Lung (tissue), 12 donors: ENCODE data around the gene STARD6. TPM values are rescaled to one million over a fixed set of nuclear protein-coding genes. Genes with fewer than 3 reads are reported as not detected.

Source experiments
- ATAC-seq: fragments of 200-7000 bp; cut with Tn5 transposase; one replicate; pipeline ENCODE4 v1.9.1; 2020; ENCODE audit warnings: moderate number of reproducible peaks; ENCODE audit not compliant: insufficient read depth, low FRiP score
- DNase-seq, 3 donors: peaks; one replicate each; pipeline ENCODE4 v3.0.0-alpha.2; 2013 to 2017
- H3K27ac ChIP-seq, 2 donors: one replicate each; pipeline ENCODE4 v1.5.1; 2013; ENCODE audit warnings: mild to moderate bottlenecking in 2 of 2, moderate library complexity in 2 of 2, control low read depth in 1 of 2, inconsistent platforms in 1 of 2, low read depth in 1 of 2, low read length in 1 of 2
- H3K27me3 ChIP-seq, 3 donors: one replicate each; pipeline ENCODE4 v1.5.1; 2013; ENCODE audit warnings: low read length in 2 of 3; ENCODE audit not compliant: control insufficient read depth in 3 of 3, insufficient read depth in 3 of 3
- H3K36me3 ChIP-seq, 4 donors: one replicate each; pipeline ENCODE4 v1.5.1; 2013; ENCODE audit warnings: low read length in 4 of 4, mild to moderate bottlenecking in 1 of 4, moderate library complexity in 1 of 4; ENCODE audit not compliant: control insufficient read depth in 4 of 4, insufficient read depth in 4 of 4
- H3K4me1 ChIP-seq, 5 donors: one replicate each; pipeline ENCODE4 v1.5.1; 2013; ENCODE audit warnings: low read length in 5 of 5, mild to moderate bottlenecking in 2 of 5, moderate library complexity in 1 of 5; ENCODE audit not compliant: control insufficient read depth in 5 of 5, insufficient read depth in 5 of 5
- H3K4me3 ChIP-seq: one replicate; pipeline ENCODE4 v1.5.1; 2013; ENCODE audit warnings: mild to moderate bottlenecking, control low read depth, moderate library complexity
- H3K9ac ChIP-seq, 2 donors: one replicate each; pipeline ENCODE4 v1.5.1; 2013; ENCODE audit warnings: low read length in 2 of 2, control low read depth in 1 of 2; ENCODE audit not compliant: insufficient read depth in 1 of 2
- H3K9me3 ChIP-seq, 4 donors: one replicate each; pipeline ENCODE4 v1.5.1; 2013; ENCODE audit warnings: low read length in 3 of 4, mild to moderate bottlenecking in 1 of 4, moderate library complexity in 1 of 4; ENCODE audit not compliant: control insufficient read depth in 4 of 4, insufficient read depth in 3 of 4
- CTCF ChIP-seq: IDR thresholded peaks from 2 replicates; pipeline ENCODE4 v1.5.1; 2012; ENCODE audit warnings: mild to moderate bottlenecking; ENCODE audit errors: control extremely low read depth, extremely low read depth
- WGBS, 2 donors: extraction: QIAGEN DNeasy Blood & Tissue Kit; methylation state at CpG; one replicate each; pipeline ENCODE4 v1.1.7; 2013; 5-methylcytosine and 5-hydroxymethylcytosine counted together
- polyA plus RNA-seq, 2 donors: library from polyadenylated mRNA; stranded (reverse); fragments of 200-250 nt; gene quantifications; one replicate each; pipeline ENCODE4 v1.2.1, GENCODE V29; 2013
- total RNA-seq, 2 donors: library from RNA; depleted of rRNA in 1 of 2; stranded (reverse); fragments of >200 nt in 1 of 2; gene quantifications; one replicate each; pipeline ENCODE4 v1.2.1, GENCODE V29; 2014 to 2021
- donor health status: control.
- donor health status: control.
- donor health status: Bipolar disorder and iron deficiency.
- donor health status: healthy.
- donor health status: DM: yes; HTN: yes; CAD: no.

STARD6 gene
- total and polyA plus RNA-seq, 4 donors: 0.07 TPM; not detected in 3

DNA sequence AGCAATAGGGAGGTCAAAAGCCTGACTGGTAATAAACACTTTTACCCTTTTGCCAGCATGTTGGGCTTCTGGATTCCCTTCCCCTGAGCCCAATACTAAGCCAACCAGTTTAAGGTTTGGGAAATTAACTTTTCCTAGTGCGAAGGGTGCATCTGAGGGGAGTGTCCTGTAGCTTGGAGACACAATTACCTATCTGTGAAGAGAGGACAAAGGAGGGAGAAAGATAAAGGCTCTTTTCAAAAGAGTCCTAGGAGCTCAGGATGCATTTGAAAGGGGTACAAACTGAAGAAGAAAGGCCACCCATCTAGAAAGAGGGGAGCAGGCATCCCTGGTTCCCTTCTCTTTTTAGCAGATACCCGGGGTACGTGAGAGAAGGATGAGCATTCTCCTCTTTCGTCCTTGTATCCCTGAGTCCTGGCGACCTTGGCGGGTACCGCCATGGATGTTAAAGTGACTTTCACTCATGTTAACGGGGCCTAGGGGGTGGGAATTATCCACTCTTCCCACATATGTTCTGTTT, 25.1 kb upstream of the STARD6 start:
- no peak overlapping the region for H3K9ac ChIP-seq
- no peak overlapping the region for H3K4me3 ChIP-seq
- ATAC-seq: no peak
- H3K9me3 ChIP-seq: no peaks in the 10 kb centered on the region
- peaks cover 0 to 5% (median 0%) of the 10 kb centered on the region in 4 donors for H3K36me3 ChIP-seq
- H3K27ac ChIP-seq: no peak overlapping the region
- no peak for DNase-seq
- no peaks in the 10 kb centered on the region for H3K27me3 ChIP-seq
- no peak for TF ChIP-seq CTCF
- no peaks in the 10 kb centered on the region for H3K4me1 ChIP-seq
- WGBS, 2 donors: 91% methylated on average over 8 of the region's 8 CpGs

GRCh38 chr18:54382076-54382475, 24.4 kb upstream of the STARD6 start:
- H3K9ac ChIP-seq: no peak overlapping the region
- no peak overlapping the region for H3K27ac ChIP-seq
- peaks cover 0 to 5% (median 0%) of the 10 kb centered on the region in 4 donors for H3K36me3 ChIP-seq
- H3K9me3 ChIP-seq: no peaks in the 10 kb centered on the region
- TF ChIP-seq CTCF: no peak
- H3K27me3 ChIP-seq: no peaks in the 10 kb centered on the region
- WGBS, 2 donors: 93 to 99% methylated on average over 3 of the region's 3 CpGs
- no peaks in the 10 kb centered on the region for H3K4me1 ChIP-seq
- ATAC-seq (no peak), DNase-seq (no peak)
- H3K4me3 ChIP-seq: no peak overlapping the region

DNA sequence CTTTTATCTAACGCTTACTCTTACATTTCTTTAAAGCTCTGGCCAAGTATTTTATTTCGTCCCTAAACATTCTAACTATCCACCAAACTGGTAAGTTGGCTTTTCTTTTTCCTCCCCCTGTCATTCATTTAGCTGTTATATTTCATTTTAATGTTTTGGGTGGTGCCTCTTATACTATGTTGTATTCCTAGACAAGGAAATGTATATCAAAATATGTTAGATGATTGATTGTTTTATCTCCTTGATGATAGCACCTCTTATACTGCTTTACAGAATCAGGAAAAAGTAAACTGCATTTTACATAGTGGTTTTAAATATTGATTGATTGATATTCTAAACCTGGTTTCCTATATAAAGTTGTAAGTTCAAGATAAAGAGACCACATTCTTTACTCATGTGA, 24.0 kb upstream of the STARD6 start:
- no peaks in the 10 kb centered on the region for H3K4me1 ChIP-seq
- H3K9ac ChIP-seq: no peak overlapping the region
- ATAC-seq (no peak), DNase-seq (no peak)
- no peak overlapping the region for H3K4me3 ChIP-seq
- no peak for TF ChIP-seq CTCF
- no peaks in the 10 kb centered on the region for H3K27me3 ChIP-seq
- H3K27ac ChIP-seq: no peak overlapping the region
- 93 to 94% methylated on average over 2 of the region's 2 CpGs for WGBS, 2 donors
- no peaks in the 10 kb centered on the region for H3K9me3 ChIP-seq
- H3K36me3 ChIP-seq: peaks cover 0 to 5% (median 0%) of the 10 kb centered on the region in 4 donors

DNA sequence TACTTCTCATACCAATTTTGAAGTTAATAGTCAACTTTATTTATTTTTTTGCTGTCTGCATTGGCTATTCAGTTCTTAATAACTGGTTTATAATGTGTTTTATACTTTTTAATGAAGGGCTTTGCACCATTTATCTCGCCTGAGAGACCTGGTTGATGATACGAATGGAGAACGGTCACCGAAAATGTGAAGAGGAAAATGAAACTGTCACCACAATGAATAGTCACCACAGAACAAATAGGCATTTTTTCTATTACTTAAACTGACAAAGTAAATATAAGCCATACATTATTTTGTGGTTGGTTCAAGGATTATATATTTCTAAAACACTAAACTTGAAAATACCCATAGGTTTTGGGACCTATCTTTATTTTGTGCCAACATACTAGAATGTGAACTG, 20.4 kb upstream of the STARD6 start:
- no peak for TF ChIP-seq CTCF
- DNase-seq (no peak), ATAC-seq (no peak)
- Histone ChIP-seq H3K9ac (no peak overlapping the region), H3K27ac (no peak overlapping the region), H3K4me1 (no peaks in the 10 kb centered on the region), H3K36me3 (peaks cover 0 to 6% (median 3%) of the 10 kb centered on the region in 4 donors), H3K27me3 (no peaks in the 10 kb centered on the region), H3K4me3 (no peak overlapping the region), H3K9me3 (no peaks in the 10 kb centered on the region)
- 91 to 94% methylated on average over 4 of the region's 4 CpGs for WGBS, 2 donors
